CD4-positive, alpha-beta T cell treated with Interferon gamma for 1 hour (primary cell): Measurements from ENCODE around the gene GOLT1A.

Experiments used
- DNase-seq: peaks from one replicate; pipeline ENCODE4 v3.0.0-alpha.2; 2020

Gene GOLT1A

GRCh38 chr1:204190212-204191211, 23.3 kb downstream of the GOLT1A start:
- peak; percentile 27 for DNase-seq

DNA sequence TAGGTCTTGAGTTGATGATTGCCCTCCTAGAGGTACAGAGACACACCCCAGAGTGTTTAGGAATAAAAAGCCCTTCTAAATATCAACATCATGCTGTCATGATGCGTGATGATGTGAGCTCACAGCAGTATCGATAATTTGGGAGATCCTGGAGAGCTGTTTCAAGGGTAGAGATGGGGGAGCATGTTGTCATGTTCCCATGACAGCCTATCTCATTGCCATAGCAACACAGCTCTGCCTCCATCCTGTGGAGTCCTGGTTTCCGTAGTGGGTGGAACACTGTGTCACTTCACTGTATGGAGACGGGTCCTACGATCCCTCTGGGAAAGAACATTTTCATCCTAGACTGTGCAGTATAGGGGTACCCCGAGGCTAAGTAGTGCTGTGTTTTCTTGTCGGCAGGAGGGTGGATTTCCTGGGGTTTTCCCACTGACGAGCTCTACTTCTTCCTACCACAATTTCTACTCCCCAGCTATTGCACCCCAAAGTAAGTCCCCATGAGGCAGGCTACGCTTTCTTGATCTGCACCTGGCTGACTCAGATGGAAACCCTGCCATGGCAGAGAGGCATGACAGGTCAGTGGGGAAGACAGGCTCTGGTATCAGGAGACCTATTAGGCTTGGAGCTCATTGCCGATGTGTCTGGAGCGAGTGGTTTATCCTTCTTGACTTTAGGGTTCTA, 24.7 kb downstream of the GOLT1A start:
- no peak for DNase-seq

GRCh38 chr1:204186597-204186996, 27.2 kb downstream of the GOLT1A start:
- DNase-seq: no peak

DNA sequence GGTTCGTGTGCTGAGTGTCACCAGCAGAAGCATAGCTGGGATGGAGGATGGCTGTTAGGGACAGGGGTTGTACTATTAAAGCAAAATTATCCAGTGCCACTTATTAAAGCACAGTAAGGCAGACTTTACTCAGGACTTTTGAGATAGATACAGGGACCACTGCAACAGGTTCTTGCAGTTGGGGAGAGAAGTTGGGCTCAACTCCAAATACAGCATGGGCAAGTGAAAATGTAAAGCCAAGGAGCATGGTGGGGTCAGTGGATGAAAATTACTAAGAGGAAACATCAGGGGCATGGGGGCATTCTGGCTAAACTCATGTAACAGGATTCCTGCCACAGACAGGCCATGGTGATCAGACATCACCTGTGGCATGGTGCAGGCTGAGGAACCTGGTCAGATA, 32.7 kb downstream of the GOLT1A start:
- DNase-seq: no peak

DNA sequence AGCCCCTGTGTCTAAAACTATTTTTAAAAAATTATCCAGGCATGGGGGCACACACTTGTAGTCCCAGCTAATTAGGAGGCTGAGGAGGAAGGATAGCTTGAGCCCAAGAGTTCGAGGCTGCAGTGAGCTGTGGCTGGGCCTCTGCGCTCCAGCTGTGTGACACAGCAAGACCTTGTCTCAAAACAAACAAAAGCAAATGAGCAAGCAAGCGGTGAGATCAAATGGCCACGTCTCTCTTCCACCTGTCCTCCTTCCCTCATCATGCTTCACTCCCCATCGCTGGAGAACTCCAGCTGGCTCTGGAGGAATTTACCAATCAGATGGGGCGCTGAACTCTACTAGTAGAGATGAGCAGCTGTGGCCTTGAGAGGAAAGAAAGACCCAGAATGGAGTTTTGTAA, 33.7 kb downstream of the GOLT1A start:
- no peak for DNase-seq

DNA sequence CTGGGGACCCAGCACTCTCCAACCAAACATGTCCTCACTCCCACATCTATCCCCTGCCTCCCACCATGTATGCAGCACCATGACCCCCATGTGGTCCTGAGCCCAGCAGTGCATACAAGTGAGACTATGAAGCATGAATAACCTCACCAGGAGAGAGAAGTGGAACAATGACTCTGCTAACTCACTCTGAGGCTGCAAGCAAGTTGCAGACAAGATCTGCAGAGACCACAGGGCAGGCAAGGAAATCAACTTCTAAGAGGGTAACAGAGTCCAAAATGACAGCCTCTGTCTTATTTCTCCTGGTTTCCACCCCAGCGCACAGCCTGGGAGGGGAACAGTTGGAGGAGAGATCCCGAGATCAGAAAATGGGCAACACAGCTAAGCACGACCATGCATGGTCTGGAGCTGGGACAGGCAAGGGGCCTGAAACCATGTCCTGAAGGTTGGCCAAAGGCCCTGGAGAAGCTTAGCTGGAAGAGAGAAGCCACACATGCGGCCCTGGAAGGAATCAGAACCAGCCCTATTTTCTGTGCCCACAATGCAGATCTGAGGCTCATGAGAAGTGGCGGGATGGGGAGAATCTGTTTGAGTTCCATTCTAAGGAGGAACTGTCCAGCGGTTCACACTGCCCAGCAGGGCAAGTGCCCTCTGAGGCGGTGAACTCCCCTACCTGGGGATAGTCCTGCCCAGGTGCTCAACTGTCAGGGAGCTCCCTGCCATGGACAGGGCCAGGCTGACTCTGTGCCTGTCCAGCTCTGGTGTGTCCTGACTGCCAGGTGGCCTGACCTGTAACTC, 35.1 kb downstream of the GOLT1A start:
- DNase-seq: no peak

DNA sequence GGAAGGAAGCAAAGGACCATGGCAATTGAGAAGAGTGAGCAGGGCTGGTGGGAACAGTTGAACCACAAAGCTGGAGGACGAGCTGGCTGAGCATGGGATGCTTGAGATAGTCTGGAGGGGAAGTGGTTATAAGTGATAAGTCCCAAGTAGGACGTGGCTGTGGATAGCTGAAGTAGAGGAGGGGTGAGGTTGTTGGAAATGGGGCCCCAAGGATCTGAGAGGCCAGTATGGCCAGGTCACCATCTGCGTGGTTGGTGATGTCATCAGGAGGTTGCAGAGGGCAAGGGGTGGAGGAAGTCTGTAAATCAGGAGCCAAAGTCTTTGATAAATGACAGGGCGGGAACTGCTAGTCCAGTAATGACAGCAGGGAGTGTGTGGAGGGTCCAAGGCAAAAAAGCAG, 36.7 kb downstream of the GOLT1A start:
- DNase-seq: no peak

GRCh38 chr1:204176049-204176448, 37.7 kb downstream of the GOLT1A start:
- no peak for DNase-seq

- DNase-seq: no peak
Measured at GRCh38 chr1:204174958-204175357, 38.8 kb downstream of the GOLT1A start.

- DNase-seq: no peak
Measured at GRCh38 chr1:204172404-204173029, 41.3 kb downstream of the GOLT1A start.

DNA sequence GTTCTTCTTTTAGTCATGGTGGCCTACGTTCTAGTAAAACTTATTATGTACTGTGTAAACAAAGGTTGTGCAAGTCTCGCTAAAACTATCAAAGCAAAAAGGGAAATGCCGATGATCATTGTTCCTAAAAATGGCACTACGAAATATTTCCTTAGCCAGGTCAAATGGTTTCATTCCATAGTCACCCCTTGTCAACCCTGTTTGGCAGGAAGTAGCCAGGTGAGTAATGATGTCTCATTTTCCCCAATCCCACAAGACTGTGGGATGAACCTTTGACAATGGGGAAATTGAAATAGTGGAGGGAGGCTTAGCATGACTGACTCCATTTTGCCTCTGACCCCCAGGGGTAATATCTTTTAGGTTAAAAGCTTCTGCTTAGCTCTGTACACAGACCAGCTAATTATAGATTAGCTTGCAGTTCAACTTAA, 42.0 kb downstream of the GOLT1A start:
- DNase-seq: no peak

DNA sequence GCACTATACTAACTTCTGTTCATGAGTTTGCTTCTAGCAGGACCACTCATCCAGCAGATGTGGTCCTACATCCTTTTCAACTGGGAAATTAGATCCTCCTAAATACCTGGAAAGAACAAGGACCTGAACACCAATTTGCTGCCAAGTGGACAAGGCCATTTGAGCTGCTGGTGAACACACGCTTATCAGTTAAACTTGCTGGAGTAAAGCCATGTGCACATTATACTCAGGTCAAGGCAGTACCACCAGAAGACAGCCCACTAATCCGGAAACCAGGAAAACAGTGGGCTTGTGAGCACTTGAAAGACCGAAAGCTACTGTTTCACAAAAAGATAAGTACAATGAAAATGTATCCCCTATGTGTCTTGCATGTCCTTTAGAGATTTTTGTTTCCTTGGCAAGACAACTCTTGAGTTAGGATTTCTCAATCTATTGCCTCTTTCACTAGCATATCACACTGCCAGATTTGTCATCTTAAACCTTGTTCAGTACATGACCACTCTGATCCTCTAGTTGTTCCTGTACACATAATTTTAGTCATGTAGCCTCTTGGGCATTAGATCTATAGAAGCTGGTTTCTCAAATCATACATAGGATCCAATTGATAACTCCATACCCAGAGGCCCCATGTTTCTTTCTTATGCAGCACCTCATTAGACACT, 43.2 kb downstream of the GOLT1A start:
- DNase-seq: no peak

GRCh38 chr1:204169858-204170257, 43.9 kb downstream of the GOLT1A start:
- DNase-seq: no peak

DNA sequence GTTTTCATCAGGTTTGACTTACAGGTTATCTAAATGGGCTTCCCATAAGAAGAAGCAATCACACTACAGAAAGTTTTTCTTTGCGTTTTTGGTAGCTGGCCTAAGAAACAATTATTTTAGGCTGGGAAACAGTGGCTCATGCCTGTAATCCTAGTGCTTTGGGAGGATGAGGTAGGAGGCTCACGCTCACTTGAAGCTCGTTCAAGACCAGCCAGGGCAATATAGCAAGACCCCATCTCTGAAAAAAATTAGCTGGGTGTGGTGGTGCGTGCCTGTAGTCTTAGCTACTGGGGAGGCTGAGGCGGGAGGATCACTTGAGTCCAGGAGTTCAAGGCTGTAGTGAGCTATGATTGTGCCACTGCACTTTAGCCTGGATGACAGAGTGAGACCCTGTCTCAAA, 46.1 kb downstream of the GOLT1A start:
- DNase-seq: no peak

DNA sequence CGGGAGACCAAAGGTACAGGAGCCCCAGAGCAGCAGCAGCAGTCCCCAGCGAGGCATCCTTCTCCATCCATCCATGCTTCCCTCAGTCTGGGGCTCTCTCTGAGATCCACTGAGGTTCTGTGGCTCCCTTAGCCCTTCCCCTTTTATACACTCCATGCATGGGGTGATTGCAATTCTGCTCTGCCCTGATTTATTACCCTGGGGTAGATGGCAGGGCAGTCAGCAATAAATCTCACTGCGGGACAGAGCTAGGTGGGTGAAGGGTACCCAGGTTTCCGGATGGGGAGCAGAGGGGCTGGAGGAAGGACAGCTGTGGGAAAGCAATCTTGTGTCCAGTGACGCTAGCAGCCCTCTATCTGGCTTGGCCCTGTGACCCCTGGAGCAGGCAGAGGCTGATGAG, 47.6 kb downstream of the GOLT1A start, which contains the start of gene REN:
TSS of gene REN (minus strand) at position 119 of the 400 bp plus-strand sequence. CDS start at position 75, 44 bp downstream.
- DNase-seq: no peak

- DNase-seq: peak; percentile 70
Measured at GRCh38 chr1:204162494-204163074, 51.2 kb downstream of the GOLT1A start.

- DNase-seq: no peak
Measured at GRCh38 chr1:204161609-204162493, 51.9 kb downstream of the GOLT1A start.

GRCh38 chr1:204157962-204158361, 55.8 kb downstream of the GOLT1A start:
- no peak for DNase-seq

GRCh38 chr1:204155881-204156280, 57.9 kb downstream of the GOLT1A start:
- DNase-seq: no peak

- no peak for DNase-seq
Measured at GRCh38 chr1:204154568-204155255, 59.1 kb downstream of the GOLT1A start.
